ENCODE measurements around the gene INTS6.

The INTS6 gene

DNA sequence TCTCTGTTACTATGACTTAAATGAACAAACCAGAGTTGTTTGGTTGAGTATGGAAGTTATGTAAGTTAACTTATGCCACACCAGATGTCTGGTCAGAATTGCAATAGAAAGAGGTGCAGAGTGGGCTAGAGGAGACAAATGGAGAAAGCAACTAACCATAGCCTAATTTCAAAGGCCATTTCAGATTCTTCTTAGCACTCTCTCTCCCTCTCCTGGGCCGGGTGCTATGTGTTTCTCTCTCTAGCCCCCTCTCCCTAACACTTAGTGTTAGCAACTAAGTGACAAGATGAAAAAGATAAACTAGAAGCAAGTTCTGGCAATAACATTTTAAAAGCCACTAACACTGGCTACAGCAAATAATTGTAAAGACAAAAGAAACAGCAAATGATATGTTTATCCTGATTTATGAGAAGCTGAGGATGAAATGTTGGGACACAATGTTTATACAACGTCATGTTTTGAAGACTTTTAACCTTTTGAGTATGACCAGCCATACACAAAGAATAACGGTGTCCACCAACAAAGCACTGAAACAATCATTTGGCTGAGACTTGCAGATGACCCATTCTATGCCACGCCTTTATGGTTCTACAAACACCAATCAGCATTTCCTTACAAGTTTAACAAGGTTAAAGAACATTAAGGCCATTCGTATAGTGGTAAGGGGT lies 94.8 kb downstream of the INTS6 start:
- TF ChIP-seq, protein P1, sequence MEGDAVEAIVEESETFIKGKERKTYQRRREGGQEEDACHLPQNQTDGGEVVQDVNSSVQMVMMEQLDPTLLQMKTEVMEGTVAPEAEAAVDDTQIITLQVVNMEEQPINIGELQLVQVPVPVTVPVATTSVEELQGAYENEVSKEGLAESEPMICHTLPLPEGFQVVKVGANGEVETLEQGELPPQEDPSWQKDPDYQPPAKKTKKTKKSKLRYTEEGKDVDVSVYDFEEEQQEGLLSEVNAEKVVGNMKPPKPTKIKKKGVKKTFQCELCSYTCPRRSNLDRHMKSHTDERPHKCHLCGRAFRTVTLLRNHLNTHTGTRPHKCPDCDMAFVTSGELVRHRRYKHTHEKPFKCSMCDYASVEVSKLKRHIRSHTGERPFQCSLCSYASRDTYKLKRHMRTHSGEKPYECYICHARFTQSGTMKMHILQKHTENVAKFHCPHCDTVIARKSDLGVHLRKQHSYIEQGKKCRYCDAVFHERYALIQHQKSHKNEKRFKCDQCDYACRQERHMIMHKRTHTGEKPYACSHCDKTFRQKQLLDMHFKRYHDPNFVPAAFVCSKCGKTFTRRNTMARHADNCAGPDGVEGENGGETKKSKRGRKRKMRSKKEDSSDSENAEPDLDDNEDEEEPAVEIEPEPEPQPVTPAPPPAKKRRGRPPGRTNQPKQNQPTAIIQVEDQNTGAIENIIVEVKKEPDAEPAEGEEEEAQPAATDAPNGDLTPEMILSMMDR (IDR thresholded peaks at IDR 0.05), result no peak

DNA sequence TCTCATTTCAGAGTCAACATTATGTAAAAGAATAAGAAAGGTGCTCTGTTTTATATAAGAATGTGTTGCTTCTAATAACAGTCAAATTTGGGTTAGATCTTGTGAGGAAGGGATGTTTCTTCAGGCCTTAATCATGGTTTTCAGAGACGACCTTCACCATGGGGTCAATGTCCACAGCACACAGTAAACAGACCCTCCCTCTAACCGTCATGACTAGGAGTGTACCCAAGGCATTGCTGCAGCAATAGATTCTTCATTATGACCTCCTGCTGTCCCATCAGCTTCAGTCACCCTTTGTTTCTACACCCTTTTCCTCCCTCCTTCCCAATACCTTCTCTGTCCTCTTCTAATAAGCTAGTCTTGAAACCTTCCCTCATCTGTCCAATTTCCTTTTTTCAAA lies 97.6 kb downstream of the INTS6 start:
- TF ChIP-seq, protein P1 (IDR thresholded peaks at IDR 0.05), result no peak

DNA sequence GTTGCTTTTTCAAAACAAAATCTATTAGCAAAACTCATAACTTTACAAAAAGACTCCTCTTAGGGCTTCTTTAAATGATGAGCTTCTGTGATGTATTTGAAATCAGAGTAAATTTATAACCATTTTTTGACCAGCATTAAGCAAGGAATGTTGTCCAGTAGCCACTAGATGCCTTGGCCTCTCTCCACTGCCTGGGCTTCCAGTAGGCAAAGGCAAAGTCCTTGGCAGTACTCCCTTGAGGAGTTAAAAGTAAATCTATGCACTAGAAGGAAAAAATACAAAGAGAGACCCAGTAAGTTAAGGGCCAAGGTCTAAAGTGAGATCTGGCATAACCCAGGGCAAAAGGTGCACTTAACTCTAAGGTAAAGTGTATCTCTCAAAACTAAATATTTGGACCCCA lies 103.8 kb downstream of the INTS6 start:
- TF ChIP-seq, protein P1 (IDR thresholded peaks at IDR 0.05), result no peak

DNA sequence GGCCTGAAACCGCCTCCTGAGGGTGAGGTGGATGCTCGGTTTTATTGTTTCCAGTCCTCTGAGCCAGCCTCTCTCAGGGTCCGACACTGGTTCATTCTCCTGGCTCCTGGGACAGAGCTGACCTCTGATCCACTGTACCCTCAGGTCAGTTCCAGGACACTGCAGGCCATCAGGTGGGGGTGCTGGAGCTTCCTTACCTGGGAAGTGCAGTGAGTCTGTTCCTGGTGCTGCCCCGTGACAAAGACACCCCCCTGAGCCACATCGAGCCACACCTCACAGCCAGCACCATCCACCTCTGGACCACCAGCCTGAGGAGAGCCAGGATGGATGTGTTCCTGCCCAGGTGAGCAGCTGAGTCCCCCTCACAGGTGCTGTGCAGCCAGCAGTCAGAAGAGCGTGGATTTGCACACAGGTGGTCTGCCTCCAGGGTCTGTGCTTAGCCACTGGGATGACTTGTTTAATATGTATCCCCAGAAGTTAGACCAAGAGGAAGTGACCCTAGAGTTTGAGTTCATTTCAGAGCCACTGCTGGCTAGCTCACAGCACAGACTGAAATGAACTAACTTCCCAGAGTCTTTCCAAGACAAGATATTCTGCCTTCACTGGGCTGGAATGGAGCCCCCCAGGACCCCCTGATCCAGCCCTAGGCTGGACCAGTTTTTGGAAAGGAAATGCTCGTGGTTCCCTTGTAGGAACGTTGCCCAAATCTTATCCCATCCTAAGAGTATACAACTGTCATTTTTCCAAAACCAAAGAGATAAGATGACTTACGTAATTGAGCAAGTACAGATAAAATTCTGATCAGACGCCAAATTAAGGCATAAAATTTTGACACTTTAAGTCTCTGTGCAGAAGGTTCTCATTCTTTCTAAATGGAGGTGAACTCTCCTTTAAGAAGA lies 104.5 kb downstream of the INTS6 start:
- TF ChIP-seq, protein P1 (IDR thresholded peaks at IDR 0.05), result no peak

DNA sequence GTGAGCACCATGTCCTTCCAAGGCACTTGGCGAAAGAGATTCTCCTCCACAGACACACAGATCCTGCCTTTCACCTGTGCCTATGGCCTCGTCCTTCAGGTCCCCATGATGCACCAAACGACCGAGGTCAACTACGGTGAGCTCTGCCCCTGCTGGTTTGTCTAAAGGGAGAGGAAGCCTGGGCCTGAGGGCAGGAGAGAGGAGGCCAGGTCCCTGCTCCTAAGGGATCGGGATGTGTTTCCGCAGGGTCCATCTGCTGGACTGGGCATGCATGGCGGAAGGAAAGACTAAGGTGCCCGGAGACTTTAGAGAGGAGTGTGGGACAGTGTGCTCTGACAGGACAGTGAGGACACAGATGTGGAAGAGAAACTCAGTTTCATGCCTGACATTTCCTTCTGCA lies 105.7 kb downstream of the INTS6 start:
- TF ChIP-seq, protein P1 (IDR thresholded peaks at IDR 0.05), result no peak

DNA sequence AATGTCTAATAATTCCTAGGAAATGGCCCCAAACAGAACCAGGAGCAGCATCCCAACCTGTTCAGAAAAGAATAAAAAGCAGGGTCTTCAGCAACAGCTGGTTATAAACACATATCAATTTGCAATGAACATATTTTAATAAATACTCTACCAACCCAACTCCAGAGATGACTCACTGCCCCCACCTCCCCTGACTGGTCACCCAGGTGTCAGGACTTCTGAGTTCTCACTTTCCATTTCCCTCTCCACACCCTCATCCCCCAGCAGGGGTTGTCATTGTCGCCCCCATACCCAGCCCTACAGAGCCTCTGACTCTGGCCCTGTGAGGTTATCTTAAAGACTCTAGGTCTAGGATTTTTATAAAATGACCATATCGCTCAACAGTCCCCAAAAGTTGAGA lies 106.4 kb downstream of the INTS6 start:
- TF ChIP-seq, protein P1 (IDR thresholded peaks at IDR 0.05), result no peak

DNA sequence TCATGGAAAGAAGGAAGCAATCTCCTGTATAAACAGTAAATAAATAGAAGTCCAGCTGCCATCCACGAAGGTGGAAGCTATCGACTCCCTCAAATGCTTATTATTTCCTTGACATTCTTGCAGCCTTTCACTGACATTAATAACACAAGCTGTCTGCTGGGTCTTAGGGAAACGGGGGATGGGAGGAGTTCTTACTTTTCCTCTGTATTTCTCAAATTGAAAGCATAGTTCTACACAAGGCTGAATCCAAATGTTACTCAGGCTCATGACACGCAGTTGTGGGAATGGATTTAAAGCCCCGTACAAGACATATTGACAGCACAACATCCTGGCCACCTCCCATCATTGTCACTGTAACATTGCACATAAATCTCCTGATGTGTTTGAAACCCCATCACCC lies 109.4 kb downstream of the INTS6 start:
- TF ChIP-seq, protein P1 (IDR thresholded peaks at IDR 0.05), result no peak
